Calu3 (cell line): ENCODE results near the gene EIPR1. TPM values are rescaled to one million over a fixed set of nuclear protein-coding genes. Genes with fewer than 3 reads are reported as not detected.

Experiments
- BruUV-seq: library from RNA; stranded (reverse); fragments of 400-500 nt; replicated peaks from 2 replicates; lab custom pipeline; 2021; lab: Mats Ljungman, UMichigan
- CTCF ChIA-PET: fragments of 300-600 bp; sonication (Branson Sonifier 250); formaldehyde crosslinking; loops from one replicate; lab custom pipeline; 2022; ENCODE audit warnings: antibody characterized with exemption; lab: Charles Lee
- DNase-seq: peaks from one replicate; pipeline ENCODE4 v3.0.0; 2022
- H3K27ac Mint-ChIP-seq: one replicate; pipeline ENCODE4 v1.8.0; 2022; ENCODE audit warnings: mixed read lengths; ENCODE audit not compliant: unreplicated experiment
- H3K27me3 Mint-ChIP-seq: one replicate; pipeline ENCODE4 v1.8.0; 2022; ENCODE audit warnings: mixed read lengths; ENCODE audit not compliant: unreplicated experiment
- H3K36me3 Mint-ChIP-seq: one replicate; pipeline ENCODE4 v1.8.0; 2022; ENCODE audit warnings: mild to moderate bottlenecking, moderate library complexity, mixed read lengths; ENCODE audit not compliant: insufficient read depth, unreplicated experiment
- H3K4me1 Mint-ChIP-seq: one replicate; pipeline ENCODE4 v1.8.0; 2022; ENCODE audit warnings: mild to moderate bottlenecking, low read depth, mixed read lengths; ENCODE audit not compliant: unreplicated experiment
- H3K4me3 Mint-ChIP-seq: one replicate; pipeline ENCODE4 v1.8.0; 2022; ENCODE audit warnings: mild to moderate bottlenecking, low read depth, moderate library complexity, mixed read lengths; ENCODE audit not compliant: unreplicated experiment
- H3K9me3 Mint-ChIP-seq: one replicate; pipeline ENCODE4 v1.8.0; 2022; ENCODE audit warnings: low read depth, mixed read lengths; ENCODE audit not compliant: unreplicated experiment
- intact Hi-C: fragments of 100-400 bp; cut with micrococcal nuclease; formaldehyde crosslinking; loops from one replicate; pipeline ENCODE4 v1.10.0; 2022; ENCODE audit not compliant: unreplicated experiment
- total RNA-seq: library from RNA; stranded (reverse); gene quantifications from 2 replicates; pipeline ENCODE4 v1.2.3, GENCODE V29; 2022
- TF ChIP-seq, protein P1 (sequence below): fragments of 200-600 bp; IDR thresholded peaks from one replicate; pipeline ENCODE4 v1.8.0; 2022; ENCODE audit warnings: antibody characterized with exemption; ENCODE audit not compliant: unreplicated experiment

Gene EIPR1
- total RNA-seq, 1 experiment from 2014 or later = 31.7 TPM

DNA sequence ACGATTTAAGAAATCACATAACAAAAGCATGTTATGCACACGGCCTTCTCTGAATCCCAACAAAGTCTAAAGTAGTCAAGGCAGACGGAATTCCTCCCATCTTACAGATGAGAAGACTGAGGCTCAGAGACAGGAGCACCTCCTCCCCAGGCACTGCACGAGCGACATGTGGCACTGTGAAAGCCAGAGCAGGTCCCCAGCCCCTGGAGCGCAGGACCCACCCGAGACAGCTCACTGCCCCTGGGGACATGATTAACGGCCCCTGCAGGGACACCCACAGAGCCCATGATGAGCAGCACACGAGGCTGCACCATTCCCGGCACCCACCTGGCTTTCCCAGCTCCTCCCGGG lies 53.6 kb downstream of the EIPR1 start:
- intact Hi-C loops = no loop called here
- Mint-ChIP-seq H3K27ac (no peak overlapping the region), H3K9me3 (no peaks in the 10 kb centered on the region), H3K36me3 (peaks cover 10% of the 10 kb centered on the region), H3K4me1 (no peaks in the 10 kb centered on the region), H3K27me3 (no peaks in the 10 kb centered on the region), H3K4me3 (no peak overlapping the region)
- no peak for DNase-seq
- TF ChIP-seq, protein P1, sequence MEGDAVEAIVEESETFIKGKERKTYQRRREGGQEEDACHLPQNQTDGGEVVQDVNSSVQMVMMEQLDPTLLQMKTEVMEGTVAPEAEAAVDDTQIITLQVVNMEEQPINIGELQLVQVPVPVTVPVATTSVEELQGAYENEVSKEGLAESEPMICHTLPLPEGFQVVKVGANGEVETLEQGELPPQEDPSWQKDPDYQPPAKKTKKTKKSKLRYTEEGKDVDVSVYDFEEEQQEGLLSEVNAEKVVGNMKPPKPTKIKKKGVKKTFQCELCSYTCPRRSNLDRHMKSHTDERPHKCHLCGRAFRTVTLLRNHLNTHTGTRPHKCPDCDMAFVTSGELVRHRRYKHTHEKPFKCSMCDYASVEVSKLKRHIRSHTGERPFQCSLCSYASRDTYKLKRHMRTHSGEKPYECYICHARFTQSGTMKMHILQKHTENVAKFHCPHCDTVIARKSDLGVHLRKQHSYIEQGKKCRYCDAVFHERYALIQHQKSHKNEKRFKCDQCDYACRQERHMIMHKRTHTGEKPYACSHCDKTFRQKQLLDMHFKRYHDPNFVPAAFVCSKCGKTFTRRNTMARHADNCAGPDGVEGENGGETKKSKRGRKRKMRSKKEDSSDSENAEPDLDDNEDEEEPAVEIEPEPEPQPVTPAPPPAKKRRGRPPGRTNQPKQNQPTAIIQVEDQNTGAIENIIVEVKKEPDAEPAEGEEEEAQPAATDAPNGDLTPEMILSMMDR = no peak
- BruUV-seq = no TSS peak
- CTCF ChIA-PET = no interaction called here

DNA sequence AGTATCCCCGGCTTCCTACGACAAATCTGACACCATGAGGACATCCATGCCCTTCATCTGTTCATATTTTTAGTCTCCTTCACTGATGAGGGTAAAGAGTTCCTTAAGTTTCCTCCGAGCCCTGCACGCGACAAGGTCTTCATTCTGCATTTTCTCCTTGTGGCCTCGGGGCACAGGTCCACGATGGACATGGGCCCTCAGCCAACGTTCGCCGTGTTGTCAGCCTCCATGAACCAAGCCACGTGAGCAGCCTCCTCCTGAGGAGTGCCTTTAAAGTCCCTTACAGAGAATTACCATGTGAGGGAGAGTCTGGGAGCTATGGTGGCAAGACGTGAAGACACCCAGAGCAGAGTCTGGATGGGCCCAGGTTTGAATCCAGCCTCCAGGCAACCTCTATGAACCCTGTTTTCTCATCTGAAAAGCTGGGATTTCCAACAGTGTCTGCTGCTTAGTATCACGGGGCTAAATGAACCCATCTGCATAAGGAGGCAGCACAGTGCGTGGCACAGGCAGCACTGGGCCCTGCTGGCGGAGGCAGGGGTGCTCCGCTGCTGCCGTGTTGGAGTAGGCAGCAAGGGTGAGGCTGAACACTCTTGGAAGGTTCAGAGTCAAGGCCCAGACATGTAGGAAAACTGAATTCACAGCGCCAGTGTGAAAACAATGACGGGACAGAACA lies 54.1 kb downstream of the EIPR1 start:
- TF ChIP-seq, protein P1 = no peak
- Mint-ChIP-seq H3K4me3 (no peak overlapping the region), H3K9me3 (no peaks in the 10 kb centered on the region), H3K27ac (no peak overlapping the region), H3K4me1 (no peaks in the 10 kb centered on the region), H3K36me3 (peaks cover 10% of the 10 kb centered on the region), H3K27me3 (no peaks in the 10 kb centered on the region)
- no TSS peak for BruUV-seq
- CTCF ChIA-PET = interaction anchor here (0.6 kb wide), 1 partner anchor 273 kb away, joined by 3 read pairs; no protein-coding TSS in a partner anchor
- intact Hi-C loops = no loop called here
- no peak for DNase-seq

DNA sequence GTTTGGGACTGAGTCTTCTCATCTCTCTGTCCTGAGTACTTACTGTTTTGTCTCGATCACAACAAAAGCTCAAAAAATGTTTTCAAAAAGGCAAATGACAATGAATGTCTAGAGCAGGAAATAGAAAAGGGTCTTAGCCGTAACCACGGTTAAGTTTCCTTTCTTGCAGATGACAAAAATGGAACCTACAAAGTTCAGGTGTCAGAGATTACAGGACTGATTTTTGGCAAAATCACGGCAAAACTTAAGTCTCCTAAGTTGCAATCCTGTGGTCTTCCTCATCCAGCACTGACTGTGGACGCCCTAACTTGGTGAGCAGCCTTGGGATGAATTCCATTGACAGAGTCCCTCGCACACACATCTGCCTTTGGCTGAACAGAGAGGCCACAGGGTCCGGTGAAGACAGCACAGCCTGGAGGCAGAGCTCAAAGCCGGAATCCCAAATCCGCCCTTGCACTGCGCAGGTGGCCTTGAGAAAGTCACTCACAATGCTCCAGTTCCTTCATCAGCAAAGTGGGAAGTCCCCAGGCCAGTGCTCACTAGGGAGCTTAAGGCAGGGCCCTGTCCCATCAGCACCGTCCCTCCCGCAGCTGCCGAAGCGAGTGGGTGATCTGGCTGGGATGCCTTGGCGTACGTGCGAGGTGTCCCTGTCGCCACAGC lies 55.2 kb downstream of the EIPR1 start:
- TF ChIP-seq, protein P1 = no peak
- H3K4me1 Mint-ChIP-seq = no peaks in the 10 kb centered on the region
- intact Hi-C loops = no loop called here
- no peaks in the 10 kb centered on the region for H3K27me3 Mint-ChIP-seq
- peaks cover 10% of the 10 kb centered on the region for H3K36me3 Mint-ChIP-seq
- DNase-seq = no peak
- no peak overlapping the region for H3K4me3 Mint-ChIP-seq
- CTCF ChIA-PET = interaction anchor here (0.6 kb wide), 1 partner anchor 274 kb away, joined by 3 read pairs; no protein-coding TSS in a partner anchor
- BruUV-seq = no TSS peak
- no peak overlapping the region for H3K27ac Mint-ChIP-seq
- H3K9me3 Mint-ChIP-seq = no peaks in the 10 kb centered on the region

DNA sequence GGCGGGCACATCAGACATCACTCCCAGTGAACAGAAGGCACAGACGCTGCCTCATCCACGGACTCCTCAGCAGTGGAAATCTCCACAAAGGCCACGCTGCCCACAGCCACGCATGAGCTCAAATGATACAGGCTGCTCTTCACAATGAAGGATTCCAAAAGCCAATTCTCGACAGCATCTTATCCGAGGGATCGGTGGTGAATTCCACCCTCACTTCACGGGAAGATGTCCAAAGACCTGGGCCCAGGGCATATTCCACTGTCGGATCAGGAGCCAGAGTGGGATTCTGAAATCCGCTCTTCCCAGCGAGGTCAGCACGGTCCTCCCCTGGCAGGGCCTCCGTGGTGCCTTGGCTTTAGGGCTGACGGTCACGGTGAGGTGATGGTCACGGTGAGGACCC lies 55.8 kb downstream of the EIPR1 start:
- no TSS peak for BruUV-seq
- no peak for DNase-seq
- intact Hi-C loops = no loop called here
- H3K9me3 Mint-ChIP-seq = no peaks in the 10 kb centered on the region
- H3K27ac Mint-ChIP-seq = no peak overlapping the region
- TF ChIP-seq, protein P1 = no peak
- H3K27me3 Mint-ChIP-seq = no peaks in the 10 kb centered on the region
- H3K36me3 Mint-ChIP-seq = peaks cover 8% of the 10 kb centered on the region
- H3K4me3 Mint-ChIP-seq = no peak overlapping the region
- H3K4me1 Mint-ChIP-seq = no peaks in the 10 kb centered on the region
- CTCF ChIA-PET = no interaction called here
